ENCODE measurements around the gene SV2C. TPM values are rescaled to one million over a fixed set of nuclear protein-coding genes. Genes with fewer than 3 reads are reported as not detected.

The SV2C gene
- total and polyA plus RNA-seq, 2 donors from 2014 or later: 0.13 TPM; not detected in 1

GRCh38 chr5:76386360-76386759 lies 303.2 kb downstream of the SV2C start:
- Histone ChIP-seq H3K4me3 (ENCODE audit: low read length in 3 of 3) (no peak overlapping the region), H3K27me3 (ENCODE audit: control insufficient read depth, insufficient read depth, low read length) (no peaks in the 10 kb centered on the region), H3K4me1 (ENCODE audit: control insufficient read depth in 2 of 3, insufficient read depth in 2 of 3, low read depth in 1 of 3, low read length in 3 of 3) (peaks cover 0 to 3% (median 0%) of the 10 kb centered on the region in 3 donors), H3K9ac (ENCODE audit: low read length in 3 of 3) (no peak overlapping the region), H3K27ac (ENCODE audit: low read depth in 2 of 2, low read length in 2 of 2) (peak overlapping the region in 1 of 2 donors; percentile 32), H3K36me3 (ENCODE audit: control insufficient read depth in 2 of 3, insufficient read depth in 3 of 3, low read length in 3 of 3) (no peaks in the 10 kb centered on the region), H3K9me3 (ENCODE audit: control insufficient read depth in 2 of 3, insufficient read depth in 1 of 3, low read length in 3 of 3) (no peaks in the 10 kb centered on the region)
- intact Hi-C loops (cut with DNase I): no loop called here
- no peak for TF ChIP-seq CTCF (IDR thresholded peaks at IDR 0.05; ENCODE audit: borderline replicate concordance, extremely low read depth, insufficient read depth)
- peak in 1 of 5 donors; percentile 79 for DNase-seq
- FAIRE-seq: no peak

- no peaks in the 10 kb centered on the region for H3K36me3 ChIP-seq (ENCODE audit: control insufficient read depth in 2 of 3, insufficient read depth in 3 of 3, low read length in 3 of 3)
- intact Hi-C loops (cut with DNase I): no loop called here
- H3K4me3 ChIP-seq (ENCODE audit: low read length in 3 of 3): no peak overlapping the region
- H3K27ac ChIP-seq (ENCODE audit: low read depth in 2 of 2, low read length in 2 of 2): no peak overlapping the region
- no peak for FAIRE-seq
- peaks cover 0 to 3% (median 0%) of the 10 kb centered on the region in 3 donors for H3K4me1 ChIP-seq (ENCODE audit: control insufficient read depth in 2 of 3, insufficient read depth in 2 of 3, low read depth in 1 of 3, low read length in 3 of 3)
- no peak for TF ChIP-seq CTCF (IDR thresholded peaks at IDR 0.05; ENCODE audit: borderline replicate concordance, extremely low read depth, insufficient read depth)
- no peak overlapping the region for H3K9ac ChIP-seq (ENCODE audit: low read length in 3 of 3)
- no peaks in the 10 kb centered on the region for H3K9me3 ChIP-seq (ENCODE audit: control insufficient read depth in 2 of 3, insufficient read depth in 1 of 3, low read length in 3 of 3)
- H3K27me3 ChIP-seq (ENCODE audit: control insufficient read depth, insufficient read depth, low read length): no peaks in the 10 kb centered on the region
- no peak for DNase-seq
Measured at GRCh38 chr5:76388236-76388635, 305.1 kb downstream of the SV2C start.

GRCh38 chr5:76388791-76389512 lies 305.8 kb downstream of the SV2C start:
- no peaks in the 10 kb centered on the region for H3K27me3 ChIP-seq (ENCODE audit: control insufficient read depth, insufficient read depth, low read length)
- no peak overlapping the region for H3K4me3 ChIP-seq (ENCODE audit: low read length in 3 of 3)
- TF ChIP-seq CTCF (IDR thresholded peaks at IDR 0.05; ENCODE audit: borderline replicate concordance, extremely low read depth, insufficient read depth): no peak
- FAIRE-seq: no peak
- peaks cover 0 to 3% (median 0%) of the 10 kb centered on the region in 3 donors for H3K4me1 ChIP-seq (ENCODE audit: control insufficient read depth in 2 of 3, insufficient read depth in 2 of 3, low read depth in 1 of 3, low read length in 3 of 3)
- H3K9me3 ChIP-seq (ENCODE audit: control insufficient read depth in 2 of 3, insufficient read depth in 1 of 3, low read length in 3 of 3): no peaks in the 10 kb centered on the region
- DNase-seq: no peak
- no peak overlapping the region for H3K9ac ChIP-seq (ENCODE audit: low read length in 3 of 3)
- no peak overlapping the region for H3K27ac ChIP-seq (ENCODE audit: low read depth in 2 of 2, low read length in 2 of 2)
- intact Hi-C loops (cut with DNase I): no loop called here
- H3K36me3 ChIP-seq (ENCODE audit: control insufficient read depth in 2 of 3, insufficient read depth in 3 of 3, low read length in 3 of 3): no peaks in the 10 kb centered on the region

Measured in kidney (tissue), 14 donors.